Endothelial cell of umbilical vein (primary cell): Measurements from ENCODE around the gene IGSF10. TPM values are rescaled to one million over a fixed set of nuclear protein-coding genes. Genes with fewer than 3 reads are reported as not detected.

Experiments used
- BruUV-seq: library from RNA; stranded (reverse); fragments of 400-500 nt; replicated peaks from 2 replicates; lab custom pipeline; 2021; lab: Mats Ljungman, UMichigan
- CTCF ChIA-PET: fragments of 300-600, 350-600 bp; sonication (Branson Sonifier 250); formaldehyde crosslinking; loops from one replicate; lab custom pipeline; 2021; ENCODE audit warnings: antibody characterized with exemption, inconsistent platforms; lab: Charles Lee
- POLR2A ChIA-PET: fragments of 300-600, 350-600 bp; sonication (Branson Sonifier 250); formaldehyde crosslinking; loops from one replicate; lab custom pipeline; 2021; ENCODE audit warnings: antibody characterized with exemption, inconsistent platforms; lab: Charles Lee
- DNase-seq: peaks from one replicate; pipeline ENCODE4 v3.0.0-alpha.2; 2011; ENCODE audit warnings: low read depth, low spot score
- FAIRE-seq: peaks from 2 replicates; lab custom pipeline; 2011; peaks lifted over from hg19 to GRCh38; lab: Jason Lieb, UNC
- H2AFZ ChIP-seq: 2 replicates; pipeline ENCODE4 v1.6.0; 2012; ENCODE audit warnings: low read depth, low read length, control low read depth, inconsistent platforms
- H3K27ac ChIP-seq: 2 replicates; pipeline ENCODE4 v1.5.1; 2011; ENCODE audit warnings: low read depth, mild to moderate bottlenecking, control low read depth, low read length, moderate library complexity; ENCODE audit not compliant: insufficient read depth
- H3K27me3 ChIP-seq, 2 experiments: 2 replicates each; pipeline versions ENCODE4 v1.6.0 to v1.6.1; 2011; ENCODE audit warnings: low read length in 2 of 2, mixed read lengths in 1 of 2; ENCODE audit not compliant: control insufficient read depth in 2 of 2, insufficient read depth in 2 of 2
- H3K36me3 ChIP-seq, 2 experiments: 2 replicates in 1 of 2; 3 replicates in 1 of 2; pipeline ENCODE4 v1.5.1; 2011; ENCODE audit warnings: low read length in 2 of 2, mild to moderate bottlenecking in 1 of 2, moderate library complexity in 1 of 2; ENCODE audit not compliant: control insufficient read depth in 2 of 2, insufficient read depth in 2 of 2; ENCODE audit errors: extremely low read depth in 1 of 2
- H3K4me1 ChIP-seq: 3 replicates; pipeline ENCODE4 v1.5.1; 2011; ENCODE audit warnings: mild to moderate bottlenecking, low read length; ENCODE audit not compliant: control insufficient read depth, insufficient read depth; ENCODE audit errors: extremely low read depth
- H3K4me2 ChIP-seq: 2 replicates; pipeline ENCODE4 v1.6.1; 2011; ENCODE audit warnings: low read length, control low read depth, mixed read lengths; ENCODE audit not compliant: insufficient read depth
- H3K4me3 ChIP-seq, 3 experiments: fragments of 200-600 bp in 1 of 3; sonication (generic), shearing (Covaris generic) in 1 of 3; replicated peaks in 1 of 3; 2 replicates each; pipeline ENCODE4 v1.5.1; 2011 to 2016; ENCODE audit warnings: control low read depth in 3 of 3, low read length in 3 of 3, mild to moderate bottlenecking in 2 of 3, inconsistent platforms in 1 of 3, low read depth in 1 of 3, moderate library complexity in 1 of 3; ENCODE audit not compliant: insufficient read depth in 1 of 3
- H3K79me2 ChIP-seq: 2 replicates; pipeline ENCODE4 v1.6.0; 2012; ENCODE audit warnings: low read length, inconsistent platforms; ENCODE audit not compliant: control insufficient read depth, insufficient read depth
- H3K9ac ChIP-seq: replicated peaks from 2 replicates; pipeline ENCODE3; 2011; ENCODE audit warnings: low read length, control low read depth; ENCODE audit not compliant: insufficient read depth; ENCODE audit errors: extremely low read depth
- H3K9me1 ChIP-seq: replicated peaks from 3 replicates; pipeline ENCODE4 v1.6.0; 2011; ENCODE audit warnings: mild to moderate bottlenecking, low read length; ENCODE audit not compliant: control insufficient read depth, insufficient read depth; ENCODE audit errors: extremely low read depth
- H3K9me3 ChIP-seq: replicated peaks from 2 replicates; pipeline ENCODE4 v1.5.1; 2012; ENCODE audit warnings: low read length, inconsistent platforms; ENCODE audit not compliant: control insufficient read depth, insufficient read depth
- H4K20me1 ChIP-seq: replicated peaks from 2 replicates; pipeline ENCODE3; 2011; ENCODE audit warnings: mild to moderate bottlenecking, low read length; ENCODE audit not compliant: control insufficient read depth, insufficient read depth; ENCODE audit errors: extremely low read depth
- CTCF ChIP-seq, 2 donors: IDR thresholded peaks; 1 replicate in 1 of 2; 2 replicates in 1 of 2; pipeline ENCODE4 v1.5.1; 2011; ENCODE audit warnings: low read length in 2 of 2, mild to moderate bottlenecking in 2 of 2, moderate library complexity in 2 of 2, control low read depth in 1 of 2, inconsistent platforms in 1 of 2, low read depth in 1 of 2; ENCODE audit not compliant: insufficient read depth in 1 of 2; ENCODE audit errors: extremely low read depth in 1 of 2
- EZH2 ChIP-seq: IDR thresholded peaks from 2 replicates; pipeline ENCODE4 v1.6.1; 2012; ENCODE audit warnings: borderline replicate concordance, low read depth, mild to moderate bottlenecking, moderate library complexity, low read length, inconsistent platforms; ENCODE audit not compliant: severe bottlenecking
- FOS ChIP-seq: IDR thresholded peaks from 2 replicates; pipeline ENCODE4 v1.6.1; 2011; ENCODE audit warnings: mild to moderate bottlenecking, low read length, moderate library complexity, borderline replicate concordance; ENCODE audit not compliant: insufficient read depth
- MYC ChIP-seq: IDR thresholded peaks from one replicate; pipeline ENCODE4 v1.6.1; 2011; ENCODE audit warnings: mild to moderate bottlenecking, low read depth, low read length
- POLR2AphosphoS5 ChIP-seq: IDR thresholded peaks from 2 replicates; pipeline ENCODE4 v1.6.1; 2012; ENCODE audit warnings: low read depth, mild to moderate bottlenecking, control low read depth, low read length, moderate library complexity; ENCODE audit not compliant: insufficient read depth
- dilution Hi-C: fragments of 300-500 bp; cut with MboI; formaldehyde crosslinking; loops from one replicate; pipeline ENCODE4 v1.15.0; 2019; ENCODE audit warnings: low sequenced_read_pairs; ENCODE audit not compliant: extremely low pct_ligation_motif_present
- intact Hi-C: fragments of 100-400 bp; cut with micrococcal nuclease; formaldehyde crosslinking; loops from one replicate; pipeline ENCODE4 v1.10.0; 2022
- polyA plus RNA-seq, 4 experiments: library from polyadenylated mRNA; depleted of rRNA in 3 of 4; stranded (reverse) in 3 of 4; unstranded in 1 of 4; fragments of >200 nt; gene quantifications; 2 replicates each; pipeline versions ENCODE4 v1.2.1 to v1.2.3, GENCODE V29; 2011 to 2012; ENCODE audit warnings: missing spikeins in 1 of 4
- total RNA-seq: library from RNA; stranded (reverse); gene quantifications from 2 replicates; pipeline ENCODE4 v1.2.3, GENCODE V29; 2021

The IGSF10 gene
- total and polyA plus RNA-seq, 2 donors (not counting 3 experiments of a cell fraction or from before 2014, with no cell fraction given), result 0.01 TPM; not detected in 1

GRCh38 chr3:151479452-151479851 is 18.6 kb upstream of the IGSF10 start:
- no peaks in the 10 kb centered on the region for H3K9me1 ChIP-seq
- H3K4me3 ChIP-seq, result no peak overlapping the region
- H2AFZ ChIP-seq, result no peak overlapping the region
- CTCF ChIA-PET, result interaction anchor here (1.2 to 8.3 kb wide), 3 partner anchors 12 to 439 kb away, joined by 3 to 47 read pairs (median 4); no protein-coding TSS in a partner anchor
- TF ChIP-seq MYC (no peak), POLR2AphosphoS5 (no peak)
- intact Hi-C loops, result no loop called here
- no peak for DNase-seq
- H3K9ac ChIP-seq, result no peak overlapping the region
- POLR2A ChIA-PET, result no interaction called here
- dilution Hi-C loops, result no loop called here
- H3K27ac ChIP-seq, result no peak overlapping the region
- peaks cover 0 to 2% of the 10 kb centered on the region in 2 experiments for H3K27me3 ChIP-seq
- H3K4me2 ChIP-seq, result no peak overlapping the region
- H3K9me3 ChIP-seq, result no peaks in the 10 kb centered on the region
- no peaks in the 10 kb centered on the region for H3K4me1 ChIP-seq
- no peaks in the 10 kb centered on the region for H3K36me3 ChIP-seq
- BruUV-seq, result no TSS peak
- no peaks in the 10 kb centered on the region for H4K20me1 ChIP-seq
- no peak for FAIRE-seq
- no peaks in the 10 kb centered on the region for H3K79me2 ChIP-seq

GRCh38 chr3:151478335-151478697 is 17.5 kb upstream of the IGSF10 start:
- no peaks in the 10 kb centered on the region for H3K36me3 ChIP-seq
- POLR2A ChIA-PET, result no interaction called here
- dilution Hi-C loops (no loop called here), intact Hi-C loops (no loop called here)
- no TSS peak for BruUV-seq
- DNase-seq (no peak), FAIRE-seq (no peak)
- H3K9me1 ChIP-seq, result no peaks in the 10 kb centered on the region
- H3K9me3 ChIP-seq, result no peaks in the 10 kb centered on the region
- H3K79me2 ChIP-seq, result no peaks in the 10 kb centered on the region
- H4K20me1 ChIP-seq, result no peaks in the 10 kb centered on the region
- H3K27ac ChIP-seq, result no peak overlapping the region
- H3K27me3 ChIP-seq, result peaks cover 0 to 2% of the 10 kb centered on the region in 2 experiments
- no peak for TF ChIP-seq FOS
- TF ChIP-seq EZH2, result no peak
- no peak for TF ChIP-seq CTCF (IDR thresholded peaks at IDR 0.05; ENCODE audit: extremely low read depth in 1 of 2, insufficient read depth in 1 of 2, low read depth in 1 of 2, low read length in 2 of 2)
- no peak for TF ChIP-seq POLR2AphosphoS5
- H3K9ac ChIP-seq, result no peak overlapping the region
- CTCF ChIA-PET, result interaction anchor here (1.2 to 8.3 kb wide), 2 partner anchors 11 to 363 kb away, joined by 3 to 47 read pairs; no protein-coding TSS in a partner anchor
- no peak overlapping the region for H3K4me2 ChIP-seq
- no peak overlapping the region for H2AFZ ChIP-seq
- no peaks in the 10 kb centered on the region for H3K4me1 ChIP-seq
- no peak overlapping the region for H3K4me3 ChIP-seq
